ENCODE results near the gene TAF6L.
"Not testable (repeated sequence)": the region's sequence is repeated elsewhere in the genome, so short reads cannot be mapped to it uniquely, and the experiment has no call there.

TAF6L gene, protein sequence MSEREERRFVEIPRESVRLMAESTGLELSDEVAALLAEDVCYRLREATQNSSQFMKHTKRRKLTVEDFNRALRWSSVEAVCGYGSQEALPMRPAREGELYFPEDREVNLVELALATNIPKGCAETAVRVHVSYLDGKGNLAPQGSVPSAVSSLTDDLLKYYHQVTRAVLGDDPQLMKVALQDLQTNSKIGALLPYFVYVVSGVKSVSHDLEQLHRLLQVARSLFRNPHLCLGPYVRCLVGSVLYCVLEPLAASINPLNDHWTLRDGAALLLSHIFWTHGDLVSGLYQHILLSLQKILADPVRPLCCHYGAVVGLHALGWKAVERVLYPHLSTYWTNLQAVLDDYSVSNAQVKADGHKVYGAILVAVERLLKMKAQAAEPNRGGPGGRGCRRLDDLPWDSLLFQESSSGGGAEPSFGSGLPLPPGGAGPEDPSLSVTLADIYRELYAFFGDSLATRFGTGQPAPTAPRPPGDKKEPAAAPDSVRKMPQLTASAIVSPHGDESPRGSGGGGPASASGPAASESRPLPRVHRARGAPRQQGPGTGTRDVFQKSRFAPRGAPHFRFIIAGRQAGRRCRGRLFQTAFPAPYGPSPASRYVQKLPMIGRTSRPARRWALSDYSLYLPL

GRCh38 chr11:62771144-62772021 lies at the start of gene TAF6L:
TSS of gene TAF6L (plus strand) at chr11:62771396. CDS start at chr11:62775784, 4,388 bp downstream.
- DNase-seq, result peak; percentile 93 to 95

DNA sequence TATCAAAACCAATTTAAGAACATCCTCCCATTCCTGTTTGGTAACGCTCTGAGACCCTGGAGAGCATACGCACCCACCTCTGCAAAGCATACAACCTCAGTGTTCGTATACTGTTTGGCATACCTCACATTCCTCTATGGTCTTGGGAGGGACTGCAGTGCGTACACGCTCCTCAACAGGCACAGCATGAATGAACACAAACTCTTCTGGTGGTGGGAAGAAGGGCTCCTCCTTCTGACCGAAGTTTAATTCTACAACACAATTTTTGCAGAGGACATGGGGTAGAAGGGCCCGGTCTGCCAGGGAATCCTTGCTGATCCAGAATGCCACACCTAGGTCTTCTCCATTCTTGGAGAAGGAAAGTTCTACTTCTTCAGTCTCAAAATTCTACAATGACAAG lies 49.2 kb upstream of the TAF6L start:
- no peak for DNase-seq

DNA sequence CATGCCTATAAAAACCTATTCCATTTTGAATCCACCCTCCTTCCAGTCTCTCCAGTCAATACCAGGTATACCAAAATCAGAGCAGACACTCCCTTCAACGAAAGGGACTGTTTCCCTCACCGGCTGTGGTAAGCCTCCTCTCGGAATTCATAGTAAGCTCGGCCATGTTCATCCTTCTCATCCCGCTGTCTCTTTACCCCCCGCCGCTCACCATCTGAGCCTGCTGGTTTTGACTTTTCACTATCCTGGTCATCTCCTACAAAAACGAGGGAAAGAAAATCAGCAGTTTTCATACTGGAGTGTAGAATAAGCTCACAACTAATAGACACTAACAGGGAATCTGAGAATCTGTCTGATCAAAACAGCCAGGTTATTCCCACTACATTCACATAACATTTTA lies 47.0 kb upstream of the TAF6L start:
- DNase-seq, result no peak

GRCh38 chr11:62725646-62726045 lies 45.5 kb upstream of the TAF6L start:
- DNase-seq, result no peak

GRCh38 chr11:62726156-62726914 lies 44.9 kb upstream of the TAF6L start:
- no peak for DNase-seq

GRCh38 chr11:62726915-62727164 lies 44.4 kb upstream of the TAF6L start:
- peak in 1 of 2 experiments; percentile 63 for DNase-seq

DNA sequence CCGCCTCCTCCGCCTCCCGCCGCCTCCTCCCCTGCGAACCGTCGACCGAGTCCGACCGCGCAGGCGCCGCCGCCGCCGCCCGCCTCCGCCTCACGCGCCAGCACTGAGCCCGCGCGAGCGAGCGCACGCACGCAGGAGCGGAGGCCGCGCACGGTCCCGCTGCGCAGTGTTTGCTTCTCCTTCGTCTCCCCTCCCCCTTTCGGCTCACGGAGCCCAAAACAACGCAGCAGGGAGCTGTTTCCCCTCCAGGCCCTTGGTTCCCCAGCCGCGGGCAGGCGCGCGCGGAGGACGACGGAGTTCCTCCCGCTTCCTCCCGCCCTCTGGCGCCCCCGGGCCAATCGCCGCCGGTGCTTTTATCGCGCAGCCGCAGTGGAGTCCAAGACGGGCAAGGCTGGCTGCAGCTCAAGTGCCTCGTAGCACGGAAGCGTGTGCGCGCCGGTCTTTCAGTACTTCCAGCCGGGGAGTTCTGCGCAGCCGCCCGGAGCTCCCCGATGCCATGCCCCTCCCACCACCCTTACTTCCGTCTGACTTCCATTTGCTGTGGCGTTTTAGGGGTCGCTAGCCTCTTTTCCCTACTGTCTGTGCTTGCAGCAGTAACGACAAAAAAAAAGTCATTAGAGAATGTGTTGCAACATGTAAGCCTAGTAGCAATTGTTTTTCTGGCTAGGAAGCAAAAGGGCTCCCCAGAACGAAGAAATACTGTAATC lies 43.9 kb upstream of the TAF6L start, which contains the start of gene HNRNPUL2:
Gene HNRNPUL2 (minus strand): TSS at position 293 of the 707 bp plus-strand sequence. CDS start 301 bp downstream, outside the sequence.
- DNase-seq, result peak; percentile 97 to 98

DNA sequence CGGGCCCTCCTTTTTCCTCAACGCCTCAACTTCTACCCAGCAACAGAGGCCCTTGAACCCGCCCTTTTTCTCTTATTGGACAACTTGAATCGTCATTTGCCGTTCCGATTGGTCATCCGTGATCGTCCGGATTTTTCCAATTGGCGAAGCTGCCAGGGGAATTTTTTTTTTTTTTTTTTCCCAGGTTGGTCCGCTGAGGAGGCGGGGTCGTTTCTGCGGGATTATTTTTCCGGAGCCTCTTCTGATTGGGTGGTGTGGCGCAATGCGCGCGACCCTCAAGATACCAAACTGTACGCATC lies 43.4 kb upstream of the TAF6L start:
- DNase-seq, result peak; percentile 96

DNA sequence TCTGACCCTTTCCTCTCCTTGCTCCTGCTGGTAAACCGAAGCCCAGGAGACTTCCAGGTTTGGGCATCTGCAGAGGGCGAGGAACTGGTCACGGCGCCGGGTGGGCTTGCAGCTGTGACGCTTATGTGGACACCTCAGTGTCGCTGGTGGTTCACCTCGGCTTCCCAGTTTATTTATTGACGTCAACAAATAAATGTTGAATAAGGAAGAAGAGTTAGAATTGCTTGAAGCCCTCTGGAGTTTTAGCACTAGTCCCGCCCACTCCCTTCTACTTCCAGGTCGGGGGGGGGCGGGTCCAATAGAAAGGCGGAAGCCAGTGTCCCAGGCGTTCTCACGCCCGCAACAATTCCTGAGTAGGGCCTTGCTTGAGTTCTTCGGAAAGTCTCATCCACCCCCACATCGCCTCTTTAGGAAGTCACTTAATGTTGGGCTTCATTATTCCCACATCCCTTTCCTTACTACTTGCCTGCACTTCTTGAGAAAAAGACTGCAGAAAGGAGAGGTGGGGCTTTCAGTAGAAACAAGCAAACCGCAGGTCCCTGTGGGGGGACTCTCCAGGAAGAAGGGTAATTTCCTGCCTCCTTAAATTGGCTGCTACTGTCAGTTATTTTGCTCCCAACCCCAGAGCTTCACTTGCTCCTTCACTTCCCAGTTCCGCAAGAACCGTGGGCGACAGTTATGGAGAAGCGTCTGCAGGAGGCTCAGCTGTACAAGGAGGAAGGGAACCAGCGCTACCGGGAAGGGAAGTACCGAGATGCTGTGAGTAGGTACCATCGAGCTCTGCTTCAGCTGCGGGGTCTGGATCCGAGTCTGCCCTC lies 42.8 kb upstream of the TAF6L start, which contains the start of gene TTC9C:
Gene TTC9C (plus strand): TSS at position 316 of the 818 bp plus-strand sequence. CDS start 363 bp downstream, at position 679.
- peak; percentile 81 to 89 for DNase-seq

DNA sequence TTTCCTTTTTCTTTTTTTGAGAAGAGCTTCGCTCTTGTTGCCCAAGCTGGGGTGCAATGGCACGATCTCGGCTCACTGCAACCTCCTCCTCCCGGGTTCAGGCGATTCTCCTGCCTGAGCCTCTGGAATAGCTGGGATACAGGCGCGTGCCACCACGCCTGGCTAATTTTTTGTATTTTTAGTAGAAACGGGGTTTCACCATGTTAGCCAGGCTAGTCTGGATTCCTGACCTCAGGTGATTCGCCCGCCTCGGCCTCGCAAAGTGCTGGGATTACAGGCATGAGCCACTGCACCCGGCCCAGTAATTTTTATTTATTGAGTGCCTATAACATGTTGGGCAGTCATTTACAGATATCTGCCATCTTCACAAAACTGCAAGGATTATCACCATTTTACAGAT lies 41.1 kb upstream of the TAF6L start:
- DNase-seq, result not testable (repeated sequence)

- peak in 1 of 2 experiments; percentile 14 for DNase-seq
Measured at GRCh38 chr11:62732830-62733229, 38.4 kb upstream of the TAF6L start.

GRCh38 chr11:62737196-62737595 lies 34.0 kb upstream of the TAF6L start:
- DNase-seq, result no peak

DNA sequence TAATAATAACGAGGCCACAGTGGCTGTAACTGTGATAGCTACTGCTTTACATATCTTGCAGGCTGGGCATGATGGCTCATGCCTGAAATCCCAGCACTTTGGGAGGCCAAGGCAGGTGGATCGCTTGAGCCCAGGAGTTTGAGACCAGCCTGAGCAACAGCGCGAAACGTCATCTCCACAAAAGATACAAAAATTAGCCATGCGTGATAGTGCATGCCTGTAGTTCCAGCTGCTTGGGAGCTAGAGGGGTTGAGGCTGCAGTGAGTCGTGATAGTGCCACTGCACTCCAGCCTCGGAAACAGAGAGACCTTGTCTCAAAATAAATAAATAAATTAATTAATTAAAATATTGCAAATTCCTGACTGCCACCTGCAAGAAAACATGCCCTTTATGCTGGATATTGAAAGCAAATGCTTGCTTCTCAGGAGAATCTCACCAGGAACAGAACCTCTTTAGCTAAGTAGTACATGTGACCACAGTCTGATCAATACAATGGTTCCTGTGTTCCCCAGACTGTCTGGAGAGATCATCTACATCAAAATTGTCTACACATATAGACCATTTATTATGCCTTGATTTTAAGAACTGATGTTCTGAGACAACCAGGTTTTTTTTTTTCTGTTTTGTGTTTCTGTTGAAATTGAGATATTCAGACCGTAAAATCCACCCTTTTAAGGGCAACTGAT lies 23.6 kb upstream of the TAF6L start:
- DNase-seq, result no peak

- not testable (repeated sequence) for DNase-seq
Measured at GRCh38 chr11:62749931-62750330, 21.3 kb upstream of the TAF6L start.

GRCh38 chr11:62752177-62752785 lies 18.9 kb upstream of the TAF6L start:
- DNase-seq, result no peak

GRCh38 chr11:62752994-62753735 lies 18.0 kb upstream of the TAF6L start:
- no peak for DNase-seq

DNA sequence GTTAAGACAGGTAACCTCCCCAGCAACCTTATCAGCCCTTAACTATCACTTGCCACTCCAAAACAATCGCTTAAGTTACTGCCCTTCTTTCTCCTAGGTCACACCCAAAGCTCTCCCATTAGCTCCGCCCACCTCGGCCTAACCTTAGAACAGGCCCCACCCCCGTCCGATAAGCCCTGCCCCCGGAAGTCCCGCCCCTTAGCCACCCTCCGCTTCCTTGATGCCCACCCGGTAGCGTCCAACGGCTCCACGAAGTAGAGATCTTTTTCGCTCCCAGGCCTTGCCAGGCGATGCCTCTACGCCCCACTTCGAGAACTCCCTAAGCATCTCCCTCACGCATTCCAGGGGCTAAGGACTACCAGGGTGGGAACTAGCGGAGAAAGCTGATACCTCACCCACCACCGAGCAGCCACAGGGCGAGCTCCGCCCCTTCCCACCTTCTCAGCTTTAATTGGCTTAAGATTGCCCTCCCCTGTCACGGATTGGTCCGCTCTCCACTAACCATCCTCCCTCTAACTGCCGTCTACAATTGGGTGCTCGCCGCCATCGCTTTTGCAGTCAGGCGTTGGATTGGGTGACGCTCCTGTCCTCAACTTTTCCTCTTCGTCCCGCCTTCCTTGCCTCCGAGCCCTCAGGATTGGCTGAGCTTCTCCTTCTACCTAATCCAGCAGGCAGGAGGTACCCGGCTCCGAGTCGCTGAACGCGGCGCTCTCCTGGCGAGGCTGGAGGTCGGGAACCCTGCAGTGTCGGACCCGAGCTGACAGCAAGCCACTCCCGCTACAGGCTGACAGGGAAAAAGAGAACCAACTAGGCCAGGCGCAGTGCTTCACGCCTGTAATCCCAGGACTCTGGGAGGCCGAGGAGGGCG lies 17.2 kb upstream of the TAF6L start, which contains the start of gene ZBTB3:
Gene ZBTB3 (minus strand): TSS at position 425 of the 868 bp plus-strand sequence. CDS start 496 bp downstream, outside the sequence.
- peak; percentile 97 to 100 for DNase-seq

DNA sequence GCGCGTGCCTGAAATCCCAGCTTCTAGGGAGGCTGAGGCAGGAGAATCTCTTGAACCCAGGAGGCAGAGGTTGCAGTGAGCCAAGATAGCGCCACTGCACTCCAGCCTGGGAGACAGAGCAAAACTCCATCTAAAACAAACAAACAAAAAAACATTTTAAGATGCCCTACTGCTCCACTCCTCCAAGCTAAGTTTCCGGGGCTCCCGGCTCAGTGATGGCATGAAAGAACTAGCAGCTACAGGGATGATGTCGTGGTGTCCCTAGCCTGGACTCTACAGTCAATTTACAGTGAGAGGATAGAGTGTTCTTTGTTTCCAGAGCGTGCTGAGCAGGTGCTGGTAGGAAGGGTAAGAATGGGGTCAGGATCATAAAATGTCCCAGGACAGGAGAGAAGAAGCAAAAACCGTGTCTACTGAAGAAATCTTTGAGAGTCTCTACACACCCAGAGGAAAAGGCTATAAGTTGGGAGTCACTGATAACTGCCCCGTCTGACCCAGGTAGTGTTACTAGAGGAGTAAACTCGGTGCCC lies 16.0 kb upstream of the TAF6L start:
- no peak for DNase-seq

Data from SW 1271 (cell line).